ENCODE measurements around the gene SEMA3C.

GRCh38 chr7:80781561-80781979, 137.3 kb downstream of the SEMA3C start:
- TF ChIP-seq ZBTB6 (tag by site-specific recombination; IDR thresholded peaks at IDR 0.05) (no peak), RBAK (tag by site-specific recombination; IDR thresholded peaks at IDR 0.05) (no peak)
